Caco-2 (cell line): Measurements from ENCODE around the gene VAV2. TPM values are rescaled to one million over a fixed set of nuclear protein-coding genes. Genes with fewer than 3 reads are reported as not detected.

ENCODE experiments used
- BruUV-seq: library from RNA; stranded (reverse); fragments of 400-500 nt; replicated peaks from 2 replicates; lab custom pipeline; 2021; lab: Mats Ljungman, UMichigan
- CTCF ChIA-PET: fragments of 300-600 bp; sonication (Branson Sonifier 250); formaldehyde crosslinking; loops from one replicate; lab custom pipeline; 2022; ENCODE audit warnings: antibody characterized with exemption; lab: Charles Lee
- POLR2A ChIA-PET: fragments of 300-600 bp; sonication (Branson Sonifier 250); formaldehyde crosslinking; loops from one replicate; lab custom pipeline; 2022; ENCODE audit warnings: antibody characterized with exemption; lab: Charles Lee
- DNase-seq, 2 experiments: peaks; one replicate each; pipeline versions ENCODE4 v3.0.0 to v3.0.0-alpha.2; 2020 to 2022
- H3K27me3 ChIP-seq: replicated peaks from 2 replicates; pipeline ENCODE4 v1.6.0; 2011; ENCODE audit warnings: low read length; ENCODE audit not compliant: control insufficient read depth, insufficient read depth
- H3K36me3 ChIP-seq: 2 replicates; pipeline ENCODE4 v1.5.1; 2011; ENCODE audit warnings: low read length; ENCODE audit not compliant: control insufficient read depth, insufficient read depth
- H3K4me1 ChIP-seq: fragments of 250-450 bp; sonication (Bioruptor Pico); 2 replicates; pipeline ENCODE4 v1.5.1; 2020; ENCODE audit warnings: mild to moderate bottlenecking
- H3K4me3 ChIP-seq: 2 replicates; pipeline ENCODE4 v1.5.1; 2011; ENCODE audit warnings: low read depth, mild to moderate bottlenecking, control low read depth, low read length
- H3K9me3 ChIP-seq: fragments of 250-450 bp; sonication (Bioruptor Pico); 2 replicates; pipeline ENCODE4 v1.5.1; 2020; ENCODE audit warnings: mild to moderate bottlenecking, moderate library complexity
- H3K27ac Mint-ChIP-seq: one replicate; pipeline ENCODE4 v1.8.0; 2022; ENCODE audit warnings: mixed read lengths; ENCODE audit not compliant: unreplicated experiment
- H3K27me3 Mint-ChIP-seq: one replicate; pipeline ENCODE4 v1.8.0; 2022; ENCODE audit warnings: mixed read lengths; ENCODE audit not compliant: insufficient read depth, unreplicated experiment
- H3K36me3 Mint-ChIP-seq: one replicate; pipeline ENCODE4 v1.8.0; 2022; ENCODE audit warnings: mild to moderate bottlenecking, mixed read lengths; ENCODE audit not compliant: insufficient read depth, unreplicated experiment
- H3K4me1 Mint-ChIP-seq: one replicate; pipeline ENCODE4 v1.8.0; 2022; ENCODE audit warnings: low read depth, mixed read lengths; ENCODE audit not compliant: unreplicated experiment
- H3K4me3 Mint-ChIP-seq: one replicate; pipeline ENCODE4 v1.8.0; 2022; ENCODE audit warnings: mild to moderate bottlenecking, moderate library complexity, mixed read lengths; ENCODE audit not compliant: unreplicated experiment
- H3K9me3 Mint-ChIP-seq: one replicate; pipeline ENCODE4 v1.8.0; 2022; ENCODE audit warnings: mixed read lengths; ENCODE audit not compliant: unreplicated experiment
- CTCF ChIP-seq, 2 experiments: fragments of 200-600 bp in 1 of 2; IDR thresholded peaks; 1 replicate in 1 of 2; 2 replicates in 1 of 2; pipeline versions ENCODE4 v1.5.1 to v1.8.0; 2011 to 2022; ENCODE audit warnings: antibody characterized with exemption in 1 of 2, control low read depth in 1 of 2, inconsistent platforms in 1 of 2, low read depth in 1 of 2, low read length in 1 of 2, mild to moderate bottlenecking in 1 of 2, moderate library complexity in 1 of 2; ENCODE audit not compliant: insufficient read depth in 1 of 2, severe bottlenecking in 1 of 2, unreplicated experiment in 1 of 2
- intact Hi-C: fragments of 100-400 bp; cut with micrococcal nuclease; formaldehyde crosslinking; loops from one replicate; pipeline ENCODE4 v1.10.0; 2022; ENCODE audit not compliant: unreplicated experiment
- total RNA-seq: library from RNA; stranded (reverse); gene quantifications from 2 replicates; pipeline ENCODE4 v1.2.3, GENCODE V29; 2022

VAV2 gene
- total RNA-seq, 1 experiment from 2014 or later, result 55.3 TPM

GRCh38 chr9:133830711-133831110 is 161.4 kb downstream of the VAV2 start:
- H3K36me3 ChIP-seq, result no peaks in the 10 kb centered on the region
- H3K36me3 Mint-ChIP-seq, result peaks cover 38% of the 10 kb centered on the region
- no peak overlapping the region for H3K4me3 Mint-ChIP-seq
- no peak for DNase-seq
- no peaks in the 10 kb centered on the region for H3K4me1 Mint-ChIP-seq
- no peaks in the 10 kb centered on the region for H3K9me3 ChIP-seq
- H3K4me1 ChIP-seq, result no peaks in the 10 kb centered on the region
- no peak overlapping the region for H3K27ac Mint-ChIP-seq
- H3K4me3 ChIP-seq, result no peak overlapping the region
- H3K27me3 Mint-ChIP-seq, result no peaks in the 10 kb centered on the region
- no TSS peak for BruUV-seq
- POLR2A ChIA-PET, result no interaction called here
- no peak for TF ChIP-seq CTCF (IDR thresholded peaks at IDR 0.05; ENCODE audit: insufficient read depth in 1 of 2, low read depth in 1 of 2, low read length in 1 of 2, severe bottlenecking in 1 of 2, unreplicated experiment in 1 of 2)
- H3K9me3 Mint-ChIP-seq, result no peaks in the 10 kb centered on the region
- intact Hi-C loops, result no loop called here
- H3K27me3 ChIP-seq, result no peaks in the 10 kb centered on the region
- CTCF ChIA-PET, result no interaction called here

- intact Hi-C loops, result no loop called here
- H3K4me3 ChIP-seq, result no peak overlapping the region
- POLR2A ChIA-PET, result no interaction called here
- CTCF ChIA-PET, result no interaction called here
- Mint-ChIP-seq H3K27me3 (no peaks in the 10 kb centered on the region), H3K36me3 (peaks cover 40% of the 10 kb centered on the region), H3K4me1 (no peaks in the 10 kb centered on the region), H3K27ac (no peak overlapping the region), H3K4me3 (no peak overlapping the region), H3K9me3 (no peaks in the 10 kb centered on the region)
- no peak for DNase-seq
- no peak for TF ChIP-seq CTCF (IDR thresholded peaks at IDR 0.05; ENCODE audit: insufficient read depth in 1 of 2, low read depth in 1 of 2, low read length in 1 of 2, severe bottlenecking in 1 of 2, unreplicated experiment in 1 of 2)
- no TSS peak for BruUV-seq
- no peaks in the 10 kb centered on the region for H3K9me3 ChIP-seq
- H3K4me1 ChIP-seq, result no peaks in the 10 kb centered on the region
- H3K36me3 ChIP-seq, result no peaks in the 10 kb centered on the region
- H3K27me3 ChIP-seq, result no peaks in the 10 kb centered on the region
Observed at GRCh38 chr9:133830310-133830709, 161.8 kb downstream of the VAV2 start.

- Histone ChIP-seq H3K9me3 (no peaks in the 10 kb centered on the region), H3K4me3 (no peak overlapping the region), H3K27me3 (no peaks in the 10 kb centered on the region), H3K4me1 (no peaks in the 10 kb centered on the region), H3K36me3 (no peaks in the 10 kb centered on the region; the same call in 1 of the 2 replicates)
- no peak for TF ChIP-seq CTCF (IDR thresholded peaks at IDR 0.05; ENCODE audit: insufficient read depth in 1 of 2, low read depth in 1 of 2, low read length in 1 of 2, severe bottlenecking in 1 of 2, unreplicated experiment in 1 of 2)
- peak overlapping the region; percentile 49 for H3K27ac Mint-ChIP-seq
- intact Hi-C loops, result no loop called here
- H3K9me3 Mint-ChIP-seq, result no peaks in the 10 kb centered on the region
- H3K4me1 Mint-ChIP-seq, result no peaks in the 10 kb centered on the region
- no peak for DNase-seq
- POLR2A ChIA-PET, result no interaction called here
- H3K4me3 Mint-ChIP-seq, result no peak overlapping the region
- no TSS peak for BruUV-seq
- CTCF ChIA-PET, result no interaction called here
- H3K27me3 Mint-ChIP-seq, result no peaks in the 10 kb centered on the region
- H3K36me3 Mint-ChIP-seq, result peaks cover 58% of the 10 kb centered on the region
Observed at GRCh38 chr9:133828338-133828997, 163.7 kb downstream of the VAV2 start.
